Prostate gland (tissue), 2 donors: ENCODE measurements around the gene PNPLA7. TPM values are rescaled to one million over a fixed set of nuclear protein-coding genes. Genes with fewer than 3 reads are reported as not detected.

ENCODE experiments used
- DNase-seq: peaks from one replicate; pipeline ENCODE4 v3.0.0-alpha.2; 2019; ENCODE audit warnings: low spot score
- H3K27ac ChIP-seq, 2 donors: fragments of 200-600 bp; sonication (generic); 2 replicates each; pipeline ENCODE4 v1.5.1; 2017 to 2019
- H3K27me3 ChIP-seq: fragments of 200-600 bp; sonication (generic); replicated peaks from 2 replicates; pipeline ENCODE4 v1.5.1; 2019; ENCODE audit not compliant: insufficient read depth
- H3K36me3 ChIP-seq, 2 donors: fragments of 200-600 bp; sonication (generic); 1 replicate in 1 of 2; 2 replicates in 1 of 2; pipeline versions ENCODE4 v1.5.1 to v1.8.1; 2017 to 2019
- H3K4me1 ChIP-seq: fragments of 200-600 bp; sonication (generic); replicated peaks from 2 replicates; pipeline ENCODE4 v1.5.1; 2019
- H3K4me3 ChIP-seq, 2 donors: fragments of 200-600 bp; sonication (generic); 2 replicates each; pipeline ENCODE4 v1.5.1; 2017 to 2019
- H3K9me3 ChIP-seq: fragments of 200-600 bp; sonication (generic); 2 replicates; pipeline ENCODE4 v1.5.1; 2017
- CTCF ChIP-seq, 4 experiments: fragments of 200-600 bp in 2 of 4; fragments of 450-650 bp in 2 of 4; sonication (generic) in 2 of 4; IDR thresholded peaks; 1 replicate in 3 of 4; 2 replicates in 1 of 4; pipeline ENCODE4 v1.5.1; 2016 to 2019; ENCODE audit warnings: antibody characterized with exemption in 4 of 4, mild to moderate bottlenecking in 2 of 4, moderate library complexity in 2 of 4
- POLR2A ChIP-seq: fragments of 450-650 bp; IDR thresholded peaks from one replicate; pipeline ENCODE4 v1.6.1; 2016; ENCODE audit warnings: antibody characterized with exemption, mild to moderate bottlenecking
- POLR2AphosphoS5 ChIP-seq: sonication (generic); formaldehyde crosslinking; IDR thresholded peaks from one replicate; pipeline ENCODE4 v1.6.1; 2017; ENCODE audit warnings: antibody characterized with exemption
- WGBS: methylation state at CpG from one replicate; pipeline ENCODE4 v1.1.5; 2018; 5-methylcytosine and 5-hydroxymethylcytosine counted together
- intact Hi-C: fragments of 100-400 bp; cut with DNase I; formaldehyde crosslinking; loops from one replicate; pipeline ENCODE4 v1.14.2; 2022
- total RNA-seq, 2 donors: library from RNA; depleted of rRNA; stranded (reverse); fragments of >200 nt; gene quantifications; one replicate each; pipeline ENCODE4 v1.1.0, GENCODE V29; 2016

The PNPLA7 gene
- total RNA-seq, 2 donors from 2014 or later: 34.2 to 64.3 TPM

- 83% methylated on average over 16 of the region's 16 CpGs for WGBS
- TF ChIP-seq CTCF (IDR thresholded peaks at IDR 0.05) (no peak), POLR2A (no peak), POLR2AphosphoS5 (no peak)
- Histone ChIP-seq H3K4me3 (no peak overlapping the region), H3K27me3 (no peaks in the 10 kb centered on the region), H3K4me1 (no peaks in the 10 kb centered on the region), H3K27ac (no peak overlapping the region), H3K9me3 (no peaks in the 10 kb centered on the region), H3K36me3 (no peaks in the 10 kb centered on the region)
- DNase-seq: no peak
- intact Hi-C loops: no loop called here
Observed at GRCh38 chr9:137448602-137448962, 101.6 kb downstream of the PNPLA7 start.

- Histone ChIP-seq H3K9me3 (no peaks in the 10 kb centered on the region), H3K4me1 (no peaks in the 10 kb centered on the region), H3K4me3 (no peak overlapping the region), H3K27me3 (no peaks in the 10 kb centered on the region), H3K36me3 (no peaks in the 10 kb centered on the region), H3K27ac (no peak overlapping the region)
- TF ChIP-seq CTCF (IDR thresholded peaks at IDR 0.05) (no peak), POLR2AphosphoS5 (no peak), POLR2A (no peak)
- intact Hi-C loops: no loop called here
- no peak for DNase-seq
- WGBS: 72% methylated on average over 18 of the region's 27 CpGs
Observed at GRCh38 chr9:137447722-137448601, 102.2 kb downstream of the PNPLA7 start.

- no peak overlapping the region for H3K27ac ChIP-seq
- intact Hi-C loops: no loop called here
Observed at GRCh38 chr9:137446851-137447471, 103.2 kb downstream of the PNPLA7 start.

GRCh38 chr9:137445930-137446431 lies 104.2 kb downstream of the PNPLA7 start:
- 40% methylated on average over 17 of the region's 19 CpGs for WGBS
- no peak for DNase-seq
- Histone ChIP-seq H3K27me3 (no peaks in the 10 kb centered on the region), H3K9me3 (no peaks in the 10 kb centered on the region), H3K27ac (no peak overlapping the region), H3K4me3 (no peak overlapping the region), H3K4me1 (no peaks in the 10 kb centered on the region), H3K36me3 (no peaks in the 10 kb centered on the region)
- intact Hi-C loops: no loop called here
- TF ChIP-seq POLR2AphosphoS5: no peak
- TF ChIP-seq POLR2A: no peak
- TF ChIP-seq CTCF (IDR thresholded peaks at IDR 0.05): no peak

More at GRCh38 chr9:137446851-137447471, 103.2 kb downstream of the PNPLA7 start:
- Histone ChIP-seq H3K4me3 (no peak overlapping the region), H3K4me1 (no peaks in the 10 kb centered on the region), H3K36me3 (no peaks in the 10 kb centered on the region), H3K27me3 (no peaks in the 10 kb centered on the region), H3K9me3 (no peaks in the 10 kb centered on the region)
- 73% methylated on average over 21 of the region's 21 CpGs for WGBS
- TF ChIP-seq CTCF (IDR thresholded peaks at IDR 0.05) (no peak), POLR2AphosphoS5 (no peak), POLR2A (no peak)
- no peak for DNase-seq
